Skeletal muscle satellite cell (primary cell): ENCODE measurements around the gene C19orf25.
"Not testable (repeated sequence)": the region's sequence is repeated elsewhere in the genome, so short reads cannot be mapped to it uniquely, and the experiment has no call there.

Experiments
- H3K27me3 ChIP-seq: 2 replicates; pipeline ENCODE4 v1.7.0; 2013; ENCODE audit warnings: low read length; ENCODE audit not compliant: control insufficient read depth, insufficient read depth
- H3K36me3 ChIP-seq: 2 replicates; pipeline ENCODE4 v1.7.0; 2013; ENCODE audit warnings: mild to moderate bottlenecking, control low read depth, low read length; ENCODE audit not compliant: insufficient read depth
- H3K4me1 ChIP-seq: 2 replicates; pipeline ENCODE4 v1.7.0; 2013; ENCODE audit warnings: low read length; ENCODE audit not compliant: control insufficient read depth, insufficient read depth
- H3K4me2 ChIP-seq: 2 replicates; pipeline ENCODE4 v1.7.0; 2013; ENCODE audit warnings: mild to moderate bottlenecking, low read length
- H3K4me3 ChIP-seq: 2 replicates; pipeline ENCODE4 v1.7.0; 2013; ENCODE audit warnings: low read length
- H3K9ac ChIP-seq: 2 replicates; pipeline ENCODE4 v1.7.0; 2013; ENCODE audit warnings: mild to moderate bottlenecking, low read depth, low read length, moderate library complexity
- H3K9me3 ChIP-seq: replicated peaks from 2 replicates; pipeline ENCODE4 v1.7.0; 2013; ENCODE audit warnings: mild to moderate bottlenecking, control low read depth, low read length

C19orf25 gene

GRCh38 chr19:1481893-1482360 lies 2.9 kb upstream of the C19orf25 start:
- Histone ChIP-seq H3K27me3 (no peaks in the 10 kb centered on the region), H3K9me3 (no peaks in the 10 kb centered on the region), H3K4me3 (no peak overlapping the region), H3K4me1 (no peaks in the 10 kb centered on the region), H3K4me2 (no peak overlapping the region), H3K9ac (no peak overlapping the region), H3K36me3 (peaks cover 4% of the 10 kb centered on the region)

DNA sequence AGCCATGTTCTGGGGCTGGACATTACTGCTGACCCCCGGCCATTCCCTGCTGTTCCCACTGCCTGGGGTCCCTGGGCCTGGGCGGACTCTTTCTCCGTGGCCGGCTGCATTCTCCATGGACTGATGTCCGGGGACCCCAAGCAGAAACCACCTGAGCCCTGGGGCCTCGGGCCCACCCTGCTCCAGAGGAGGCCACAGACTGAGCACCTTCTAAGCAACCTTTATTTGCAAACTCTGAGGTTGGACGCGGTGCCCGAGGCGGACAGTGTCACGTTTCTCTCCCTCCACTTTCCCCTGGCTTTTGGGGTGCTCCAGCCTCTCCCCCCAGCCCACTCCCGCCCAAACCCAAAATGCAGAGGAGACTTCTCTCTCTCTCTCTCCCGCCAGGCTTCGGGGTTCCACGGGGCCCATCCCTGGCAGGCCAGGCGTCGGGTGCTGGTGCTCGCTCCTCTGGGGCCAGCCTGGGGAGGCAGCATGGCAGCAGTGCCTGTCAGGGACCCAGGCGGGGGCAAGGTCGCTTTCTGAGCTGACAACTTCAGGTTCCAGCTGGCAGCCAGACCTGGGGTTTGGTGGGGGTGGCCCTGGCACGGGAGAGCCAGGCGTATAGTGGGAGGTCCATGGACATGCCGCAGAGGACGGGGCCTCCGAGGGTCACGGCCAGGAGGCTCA lies 2.3 kb upstream of the C19orf25 start:
- H3K4me1 ChIP-seq, result no peaks in the 10 kb centered on the region
- H3K9ac ChIP-seq, result no peak overlapping the region
- no peak overlapping the region for H3K4me2 ChIP-seq
- H3K36me3 ChIP-seq, result peaks cover 5% of the 10 kb centered on the region
- H3K27me3 ChIP-seq, result no peaks in the 10 kb centered on the region
- H3K9me3 ChIP-seq, result no peaks in the 10 kb centered on the region
- H3K4me3 ChIP-seq, result no peak overlapping the region

- not testable (repeated sequence) for H3K9me3 ChIP-seq, H3K9ac ChIP-seq, H3K4me1 ChIP-seq, H3K4me2 ChIP-seq, H3K4me3 ChIP-seq, H3K36me3 ChIP-seq
- H3K27me3 ChIP-seq, result peaks cover 15% of the 10 kb centered on the region
Observed at GRCh38 chr19:1477056-1477455, 2.0 kb downstream of the C19orf25 start.

DNA sequence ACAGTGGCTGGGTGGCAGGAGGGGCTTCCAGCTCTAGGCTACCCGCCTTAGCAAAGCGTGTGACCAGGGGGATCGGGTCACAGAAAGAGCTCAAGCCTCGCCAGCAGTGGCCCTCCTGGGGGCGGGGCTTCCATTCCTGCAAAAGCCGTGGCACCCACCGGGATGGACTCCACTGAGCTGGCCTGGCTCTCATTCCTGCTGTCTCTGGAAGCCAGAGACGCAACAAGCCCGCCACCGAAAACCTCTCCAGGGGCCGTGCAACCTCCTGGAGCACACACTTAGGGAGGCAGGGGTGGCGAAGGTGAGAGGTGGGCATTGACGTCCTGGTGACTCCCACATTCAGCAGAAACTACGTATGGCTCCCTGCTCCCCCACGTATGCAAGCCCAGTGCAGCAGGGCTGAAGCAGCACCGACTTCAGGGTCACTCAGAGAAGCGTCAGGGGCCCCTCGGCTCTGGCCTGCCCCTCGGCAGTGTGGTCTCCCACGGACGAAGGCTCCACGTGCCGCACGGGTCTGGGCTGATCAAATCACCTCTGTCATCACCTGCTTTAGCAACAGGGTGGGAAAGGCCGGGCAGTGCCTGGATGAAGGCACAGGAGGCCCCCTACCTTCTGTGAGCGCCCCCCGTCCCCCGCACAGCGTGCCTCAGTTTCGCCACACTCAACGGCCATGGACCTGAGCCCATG lies 3.1 kb downstream of the C19orf25 start:
- Histone ChIP-seq H3K9ac (no peak overlapping the region), H3K9me3 (no peaks in the 10 kb centered on the region), H3K4me2 (no peak overlapping the region), H3K36me3 (peaks cover 8% of the 10 kb centered on the region), H3K27me3 (peaks cover 26% of the 10 kb centered on the region), H3K4me1 (peaks cover 10% of the 10 kb centered on the region), H3K4me3 (no peak overlapping the region)

- Histone ChIP-seq H3K9ac (no peak overlapping the region), H3K36me3 (peaks cover 8% of the 10 kb centered on the region), H3K9me3 (no peaks in the 10 kb centered on the region), H3K4me2 (no peak overlapping the region), H3K27me3 (peaks cover 37% of the 10 kb centered on the region), H3K4me1 (peaks cover 20% of the 10 kb centered on the region), H3K4me3 (no peak overlapping the region)
Observed at GRCh38 chr19:1474765-1475351, 4.2 kb downstream of the C19orf25 start.

- H3K27me3 ChIP-seq, result peaks cover 38% of the 10 kb centered on the region
- no peak overlapping the region for H3K4me2 ChIP-seq
- H3K9ac ChIP-seq, result no peak overlapping the region
- H3K4me3 ChIP-seq, result no peak overlapping the region
- peaks cover 25% of the 10 kb centered on the region for H3K4me1 ChIP-seq
- H3K9me3 ChIP-seq, result no peaks in the 10 kb centered on the region
- peaks cover 8% of the 10 kb centered on the region for H3K36me3 ChIP-seq
Observed at GRCh38 chr19:1474011-1474764, 4.8 kb downstream of the C19orf25 start.

DNA sequence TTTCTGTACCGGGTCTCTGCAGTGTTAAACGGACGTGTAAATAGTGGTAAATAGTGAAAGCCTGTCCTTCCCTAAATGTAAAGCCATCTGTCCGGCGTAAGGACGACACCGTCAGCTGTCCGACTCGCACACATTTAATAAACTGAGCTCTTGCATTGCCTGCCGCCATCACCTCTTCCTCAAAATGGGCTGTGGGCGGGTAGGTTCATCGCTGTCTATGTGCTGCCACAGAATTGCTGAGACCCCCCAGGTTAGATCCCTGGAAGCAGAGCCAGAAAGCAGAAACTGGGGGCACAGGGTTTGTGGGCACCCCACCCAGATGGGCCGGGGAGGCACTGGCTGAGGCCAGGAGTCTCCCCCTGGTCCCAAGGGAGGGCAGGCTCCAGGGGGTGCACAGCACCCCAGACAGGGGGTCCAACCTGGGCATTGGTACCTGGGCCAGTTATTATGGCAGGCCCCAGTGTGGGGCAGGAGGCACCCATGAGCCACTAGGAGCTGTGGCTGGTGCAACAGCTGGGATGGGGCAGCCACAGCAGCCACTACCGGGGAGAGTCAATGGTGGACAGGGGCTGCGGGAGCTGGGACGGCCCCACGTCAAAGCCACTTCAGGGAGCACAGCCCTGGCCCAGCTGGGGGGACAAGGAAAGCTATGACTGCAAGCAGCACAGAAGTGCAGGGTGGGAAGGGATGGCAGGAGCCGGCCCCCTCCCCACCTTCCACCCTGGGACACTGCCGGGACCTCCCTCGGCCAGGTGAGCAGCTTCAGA lies 5.7 kb downstream of the C19orf25 start:
- no peaks in the 10 kb centered on the region for H3K9me3 ChIP-seq
- peaks cover 8% of the 10 kb centered on the region for H3K36me3 ChIP-seq
- H3K4me3 ChIP-seq, result no peak overlapping the region
- peaks cover 41% of the 10 kb centered on the region for H3K27me3 ChIP-seq
- H3K4me2 ChIP-seq, result no peak overlapping the region
- peaks cover 27% of the 10 kb centered on the region for H3K4me1 ChIP-seq
- H3K9ac ChIP-seq, result no peak overlapping the region

GRCh38 chr19:1472231-1473084 lies 6.6 kb downstream of the C19orf25 start:
- Histone ChIP-seq H3K9ac (no peak overlapping the region), H3K4me1 (peaks cover 30% of the 10 kb centered on the region)

DNA sequence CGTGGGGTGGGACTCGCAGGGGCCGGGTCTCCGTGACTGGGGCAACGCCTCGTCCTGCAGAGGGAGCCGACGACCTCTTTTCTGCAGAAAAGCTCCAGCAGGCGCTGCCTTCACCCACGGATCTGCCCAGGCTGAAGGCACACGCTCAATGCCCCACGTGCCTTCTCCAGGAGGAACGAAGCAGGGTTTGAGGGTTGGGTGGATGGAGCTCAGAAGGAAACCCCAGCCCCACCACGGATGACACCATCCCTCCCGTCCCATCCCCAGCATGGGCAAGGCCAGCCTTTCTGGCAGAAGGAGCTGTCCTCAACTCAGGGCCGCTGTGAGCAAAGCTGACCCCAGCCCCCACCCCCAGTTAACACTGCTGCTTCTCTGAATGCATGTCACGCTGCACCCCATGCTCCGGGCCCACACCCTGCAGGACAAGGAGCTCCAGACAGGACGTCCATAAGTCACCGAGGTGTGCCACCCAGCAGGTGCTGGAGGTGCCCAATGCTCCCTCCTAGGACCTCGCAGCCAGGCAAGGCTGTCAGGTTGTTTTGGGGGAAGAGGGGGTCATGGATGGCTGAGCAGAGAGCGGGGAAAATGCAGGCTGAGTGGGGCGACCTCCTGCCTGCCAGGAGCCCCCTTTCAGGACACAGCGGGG lies 7.4 kb downstream of the C19orf25 start:
- H3K4me3 ChIP-seq, result no peak overlapping the region

More at GRCh38 chr19:1472231-1473084, 6.6 kb downstream of the C19orf25 start:
- Histone ChIP-seq H3K36me3 (peaks cover 8% of the 10 kb centered on the region), H3K4me2 (no peak overlapping the region), H3K27me3 (peaks cover 44% of the 10 kb centered on the region), H3K4me3 (no peak overlapping the region), H3K9me3 (no peaks in the 10 kb centered on the region)

DNA sequence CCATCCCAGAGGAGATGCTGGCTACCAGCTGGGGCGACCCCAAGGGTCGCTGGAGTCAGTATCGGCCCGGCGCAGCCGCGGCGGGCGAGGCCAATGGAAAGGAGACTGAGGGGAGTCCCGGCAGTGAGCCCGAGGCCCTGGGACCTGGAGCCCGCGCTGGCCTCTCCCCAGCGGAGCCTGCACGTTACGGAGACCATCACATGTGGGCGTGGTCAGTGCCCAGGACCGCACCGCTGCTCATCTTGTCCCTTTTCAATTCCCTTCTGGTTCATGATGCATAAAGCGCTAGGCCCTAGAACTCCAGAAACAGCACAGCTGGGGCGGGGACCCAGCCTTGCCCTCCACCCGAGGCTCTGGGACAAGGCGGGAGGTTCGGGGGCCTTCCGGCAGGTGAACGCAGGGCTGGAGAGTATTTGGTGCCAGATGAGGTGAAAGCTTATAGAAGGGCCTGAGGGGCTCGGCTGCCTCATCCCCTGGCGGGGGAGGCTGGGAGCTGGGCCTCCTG lies 8.0 kb downstream of the C19orf25 start:
- Histone ChIP-seq H3K4me3 (peak overlapping the region; percentile 47), H3K4me1 (peaks cover 31% of the 10 kb centered on the region), H3K9ac (no peak overlapping the region), H3K36me3 (peaks cover under 1% of the 10 kb centered on the region), H3K9me3 (no peaks in the 10 kb centered on the region), H3K4me2 (peak overlapping the region; percentile 81), H3K27me3 (peaks cover 50% of the 10 kb centered on the region)

More for the DNA sequence above, 7.4 kb downstream of the C19orf25 start:
- H3K36me3 ChIP-seq, result peaks cover 4% of the 10 kb centered on the region
- peaks cover 30% of the 10 kb centered on the region for H3K4me1 ChIP-seq
- no peaks in the 10 kb centered on the region for H3K9me3 ChIP-seq
- peak overlapping the region; percentile 81 for H3K4me2 ChIP-seq
- H3K9ac ChIP-seq, result no peak overlapping the region
- peaks cover 48% of the 10 kb centered on the region for H3K27me3 ChIP-seq
